ENCODE measurements around the gene CLCNKB. TPM values are rescaled to one million over a fixed set of nuclear protein-coding genes. Genes with fewer than 3 reads are reported as not detected.

CLCNKB gene
- total and polyA plus RNA-seq, 2 of the 13 experiments (the other 11 are each of a cell fraction or from before 2014, with no cell fraction given): 0.04 TPM; not detected in 1

GRCh38 chr1:16076031-16076864, 32.7 kb downstream of the CLCNKB start:
- WGBS (ENCODE audit: low lambda C conversion rate): 24% methylated on average over 11 of the region's 14 CpGs
- POLR2A ChIA-PET: no interaction called here
- Histone ChIP-seq H4K20me1 (ENCODE audit: insufficient read depth, low read length) (no peaks in the 10 kb centered on the region), H3K27ac (ENCODE audit: extremely low read length, insufficient read depth, low read length) (no peak overlapping the region), H3K36me3 (replicated peaks in 1 of 2; ENCODE audit: control insufficient read depth in 1 of 2, insufficient read depth in 2 of 2, low read length in 2 of 2) (no peaks in the 10 kb centered on the region), H3K79me2 (ENCODE audit: insufficient read depth, low read length) (no peaks in the 10 kb centered on the region), H3K4me1 (ENCODE audit: insufficient read depth, low read length) (peaks cover 52% of the 10 kb centered on the region), H3K27me3 (ENCODE audit: control insufficient read depth in 1 of 2, insufficient read depth in 2 of 2, low read length in 2 of 2) (peaks cover 3 to 46% of the 10 kb centered on the region in 2 experiments), H3K4me3 (replicated peaks in 1 of 3; ENCODE audit: insufficient read depth in 1 of 3, low read depth in 2 of 3, low read length in 3 of 3) (no peak overlapping the region), H3K9ac (ENCODE audit: insufficient read depth, low read depth, low read length) (no peak overlapping the region), H3K9me3 (ENCODE audit: low read length) (no peaks in the 10 kb centered on the region), H2AFZ (ENCODE audit: low read length) (no peak overlapping the region), H3K4me2 (ENCODE audit: low read depth, low read length) (no peak overlapping the region)
- no peak for DNase-seq (ENCODE audit: low spot score)
- BruUV-seq (replicated peaks): no TSS peak
- FAIRE-seq: no peak
- intact Hi-C loops (cut with micrococcal nuclease; ENCODE audit: unreplicated experiment): loop anchor here (10.0 kb wide), 1 partner anchor 69 kb away; no protein-coding TSS in a partner anchor
- peak; percentile 95 for TF ChIP-seq ZNF768 (CRISPR knock-in tag; IDR thresholded peaks at IDR 0.05)
- TF ChIP-seq SRSF4 (IDR thresholded peaks at IDR 0.05; ENCODE audit: low read depth, low read length, poor library complexity, severe bottlenecking): no peak
- TF ChIP-seq MTF2 (CRISPR knock-in tag; IDR thresholded peaks at IDR 0.05; ENCODE audit: borderline replicate concordance): no peak
- TF ChIP-seq CREB1 (IDR thresholded peaks at IDR 0.05): peak; percentile 44; the same call in 1 of the 2 replicates
- TF ChIP-seq CREB1 (CRISPR knock-in tag; IDR thresholded peaks at IDR 0.05): no peak
- TF ChIP-seq ZBTB21 (CRISPR knock-in tag; IDR thresholded peaks at IDR 0.05): 0 out of 2 replicates have a peak, but pooled peaks have one; percentile 59
- TF ChIP-seq PLSCR1 (CRISPR knock-in tag; IDR thresholded peaks at IDR 0.05; ENCODE audit: borderline replicate concordance): no peak
- 0 out of 2 replicates have a peak, but pooled peaks have one; percentile 14 for TF ChIP-seq KDM5B (CRISPR knock-in tag; IDR thresholded peaks at IDR 0.05; ENCODE audit: borderline replicate concordance)
- TF ChIP-seq HOXA3 (CRISPR knock-in tag; IDR thresholded peaks at IDR 0.05): no peak
- TF ChIP-seq ZNF256 (CRISPR knock-in tag; conservative IDR thresholded peaks at IDR 0.05): no peak
- no peak for TF ChIP-seq ZNF180 (CRISPR knock-in tag; IDR thresholded peaks at IDR 0.05; ENCODE audit: borderline replicate concordance, low read depth)
- no peak for TF ChIP-seq ISL2 (CRISPR knock-in tag; IDR thresholded peaks at IDR 0.05)
- no peak for TF ChIP-seq KAT2B (IDR thresholded peaks at IDR 0.05; ENCODE audit: borderline replicate concordance, low read depth, low read length)
- no peak for TF ChIP-seq REPIN1 (CRISPR knock-in tag; IDR thresholded peaks at IDR 0.05; ENCODE audit: borderline replicate concordance, low read depth)
- no peak for TF ChIP-seq JUN (CRISPR knock-in tag; IDR thresholded peaks at IDR 0.05)
- in situ Hi-C loops (cut with HindIII; ENCODE audit: extremely low pct_ligation_motif_present, low pct_unique_long_range_greater_than_20kb): loop anchor here (5.0 kb wide), 2 partner anchors 106 to 166 kb away; no protein-coding TSS in a partner anchor
- CTCF ChIA-PET (ENCODE audit: low intra/inter-chr PET ratio, low total read pairs): interaction anchor here (1.3 kb wide), 1 partner anchor 111 kb away, joined by 4 read pairs; no protein-coding TSS in a partner anchor
- no peak for ATAC-seq

All from HepG2 (cell line).